Peyer's patch (tissue), 4 donors: ENCODE data around the gene CCDC73.

ENCODE experiments used
- CTCF ChIP-seq, 6 experiments: fragments of 450-650 bp in 4 of 6; fragments of 200-600 bp in 2 of 6; sonication (generic) in 1 of 6; IDR thresholded peaks; one replicate each; pipeline ENCODE4 v1.5.1; 2017 to 2019; ENCODE audit warnings: antibody characterized with exemption in 6 of 6, mild to moderate bottlenecking in 3 of 6, moderate library complexity in 1 of 6
- POLR2A ChIP-seq, 2 donors: fragments of 450-650 bp; IDR thresholded peaks; one replicate each; pipeline ENCODE4 v1.5.1; 2017; ENCODE audit warnings: antibody characterized with exemption in 2 of 2, mild to moderate bottlenecking in 2 of 2, moderate library complexity in 2 of 2

- TF ChIP-seq POLR2A (IDR thresholded peaks at IDR 0.05) (no peak), CTCF (IDR thresholded peaks at IDR 0.05) (no peak)
Measured at GRCh38 chr11:32751381-32751780, 43.1 kb downstream of the CCDC73 start.
